Nephron (organoid): ENCODE results near the gene OR8D4.

Source experiments
- H3K27ac Mint-ChIP-seq, 3 experiments: 2 replicates each; pipeline ENCODE4 v1.8.0; 2020; ENCODE audit warnings: mixed read lengths in 3 of 3, mild to moderate bottlenecking in 2 of 3, moderate library complexity in 1 of 3
- H3K27me3 Mint-ChIP-seq: 2 replicates; pipeline ENCODE4 v1.8.0; 2021; ENCODE audit warnings: low read depth, mild to moderate bottlenecking, moderate library complexity, mixed read lengths
- H3K36me3 Mint-ChIP-seq: 2 replicates; pipeline ENCODE4 v1.8.0; 2020; ENCODE audit warnings: low read depth, mixed read lengths
- H3K4me1 Mint-ChIP-seq: 2 replicates; pipeline ENCODE4 v1.8.0; 2020; ENCODE audit warnings: mixed read lengths
- H3K4me3 Mint-ChIP-seq, 3 experiments: 2 replicates each; pipeline ENCODE4 v1.8.0; 2020; ENCODE audit warnings: mild to moderate bottlenecking in 3 of 3, mixed read lengths in 3 of 3, moderate library complexity in 2 of 3
- H3K9me3 Mint-ChIP-seq: 2 replicates; pipeline ENCODE4 v1.8.0; 2020; ENCODE audit warnings: mixed read lengths
- CTCF ChIP-seq, 3 experiments: fragments of 200-600 bp; sonication (generic); IDR thresholded peaks; one replicate each; pipeline ENCODE4 v1.5.0; 2021; ENCODE audit warnings: antibody characterized with exemption in 3 of 3; ENCODE audit not compliant: unreplicated experiment in 3 of 3

The OR8D4 gene

GRCh38 chr11:123945132-123945531 is 43.2 kb downstream of the OR8D4 start:
- Mint-ChIP-seq H3K27me3 (peaks cover 7% of the 10 kb centered on the region), H3K4me3 (no peak overlapping the region), H3K4me1 (no peaks in the 10 kb centered on the region), H3K36me3 (no peaks in the 10 kb centered on the region), H3K9me3 (no peaks in the 10 kb centered on the region), H3K27ac (no peak overlapping the region)
- no peak for TF ChIP-seq CTCF (IDR thresholded peaks at IDR 0.05; ENCODE audit: unreplicated experiment in 3 of 3)

GRCh38 chr11:123956752-123957151 is 54.8 kb downstream of the OR8D4 start:
- Mint-ChIP-seq H3K27ac (no peak overlapping the region), H3K9me3 (peaks cover 24% of the 10 kb centered on the region), H3K4me1 (no peaks in the 10 kb centered on the region), H3K4me3 (no peak overlapping the region), H3K36me3 (no peaks in the 10 kb centered on the region), H3K27me3 (no peaks in the 10 kb centered on the region)
- no peak for TF ChIP-seq CTCF (IDR thresholded peaks at IDR 0.05; ENCODE audit: unreplicated experiment in 3 of 3)
